H7 (cell line): ENCODE measurements around the gene SMPX. TPM values are rescaled to one million over a fixed set of nuclear protein-coding genes. Genes with fewer than 3 reads are reported as not detected.

Experiments
- DNase-seq: peaks from one replicate; pipeline ENCODE4 v3.0.0; 2012
- H3K27me3 ChIP-seq: 2 replicates; pipeline ENCODE4 v1.6.0; 2011; ENCODE audit warnings: mild to moderate bottlenecking, low read length; ENCODE audit not compliant: control insufficient read depth, insufficient read depth
- H3K36me3 ChIP-seq: replicated peaks from 2 replicates; pipeline ENCODE4 v1.5.1; 2011; ENCODE audit warnings: low read length; ENCODE audit not compliant: control insufficient read depth, insufficient read depth
- H3K4me3 ChIP-seq: 2 replicates; pipeline ENCODE4 v1.5.1; 2011; ENCODE audit warnings: low read depth, mild to moderate bottlenecking, control low read depth, low read length, moderate library complexity; ENCODE audit not compliant: insufficient read depth
- total RNA-seq: library from RNA; depleted of rRNA; stranded (reverse); fragments of >200 nt; shearing (Covaris generic); gene quantifications from 2 replicates; pipeline ENCODE4 v1.2.3, GENCODE V29; 2014; rRNA removed

SMPX gene
- total RNA-seq, 1 experiment from 2014 or later = 1.9 TPM

- Histone ChIP-seq H3K4me3 (no peak overlapping the region), H3K27me3 (no peaks in the 10 kb centered on the region), H3K36me3 (no peaks in the 10 kb centered on the region)
- DNase-seq = no peak
Measured at GRCh38 chrX:21662761-21663160, 95.2 kb downstream of the SMPX start.

GRCh38 chrX:21661316-21661715 is 96.6 kb downstream of the SMPX start:
- no peak for DNase-seq
- no peaks in the 10 kb centered on the region for H3K27me3 ChIP-seq
- H3K36me3 ChIP-seq = no peaks in the 10 kb centered on the region
- H3K4me3 ChIP-seq = no peak overlapping the region

GRCh38 chrX:21660156-21660555 is 97.8 kb downstream of the SMPX start:
- Histone ChIP-seq H3K27me3 (no peaks in the 10 kb centered on the region), H3K4me3 (no peak overlapping the region), H3K36me3 (no peaks in the 10 kb centered on the region)
- no peak for DNase-seq

- DNase-seq = no peak
- H3K36me3 ChIP-seq = no peaks in the 10 kb centered on the region
- no peak overlapping the region for H3K4me3 ChIP-seq
Measured at GRCh38 chrX:21659320-21659719, 98.6 kb downstream of the SMPX start.

GRCh38 chrX:21658746-21659145 is 99.2 kb downstream of the SMPX start:
- H3K36me3 ChIP-seq = no peaks in the 10 kb centered on the region
- no peak for DNase-seq
- no peaks in the 10 kb centered on the region for H3K27me3 ChIP-seq
- H3K4me3 ChIP-seq = no peak overlapping the region

More at GRCh38 chrX:21659320-21659719, 98.6 kb downstream of the SMPX start:
- H3K27me3 ChIP-seq = no peaks in the 10 kb centered on the region

- DNase-seq = peak; percentile 39
- Histone ChIP-seq H3K4me3 (no peak within 1 kb of the TSS), H3K27me3 (no peaks in the 10 kb centered on the region), H3K36me3 (no peaks in the 10 kb centered on the region)
Measured at GRCh38 chrX:21658152-21658737, 99.7 kb downstream of the SMPX start, which contains the start of gene KLHL34. KLHL34 (minus strand) TSS chrX:21658330; CDS start chrX:21657788, 542 bp downstream.

GRCh38 chrX:21657318-21658151 is 100.4 kb downstream of the SMPX start:
- Histone ChIP-seq H3K4me3 (no peak overlapping the region), H3K27me3 (no peaks in the 10 kb centered on the region), H3K36me3 (no peaks in the 10 kb centered on the region)
- peak; percentile 35 for DNase-seq

GRCh38 chrX:21656587-21657317 is 101.2 kb downstream of the SMPX start:
- H3K36me3 ChIP-seq = no peaks in the 10 kb centered on the region
- H3K4me3 ChIP-seq = no peak overlapping the region
- peak; percentile 23 for DNase-seq
- no peaks in the 10 kb centered on the region for H3K27me3 ChIP-seq

Other genes with a start within 250 kb of the SMPX start
- gene KLHL34, start 99.8 kb downstream of the SMPX start, total RNA-seq = not detected in 2 replicates
- gene MBTPS2, start 81.5 kb upstream of the SMPX start, total RNA-seq = 3.6 and 3.8 TPM in 2 replicates
- 0.10 and 0.30 TPM in 2 replicates for gene YY2, start 97.9 kb upstream of the SMPX start, total RNA-seq
- 396 and 418 TPM in 2 replicates for gene SMS, start 182.6 kb upstream of the SMPX start, total RNA-seq